Activated T-helper 9 cell treated with anti-CD3 and anti-CD28 coated beads, Interleukin-2, amount 50 U/mL, for 16 hours (primary cell): ENCODE results near the gene FAM168A.
"Not testable (repeated sequence)": the region's sequence is repeated elsewhere in the genome, so short reads cannot be mapped to it uniquely, and the experiment has no call there.

Experiments used
- DNase-seq: peaks from one replicate; pipeline ENCODE4 v3.0.0-alpha.2; 2020; ENCODE audit warnings: low read depth

FAM168A gene

GRCh38 chr11:73468590-73469161 lies 129.2 kb downstream of the FAM168A start:
- DNase-seq = no peak

- DNase-seq = no peak
These were observed 130.4 kb downstream of the FAM168A start for GRCh38 chr11:73467505-73467904.

DNA sequence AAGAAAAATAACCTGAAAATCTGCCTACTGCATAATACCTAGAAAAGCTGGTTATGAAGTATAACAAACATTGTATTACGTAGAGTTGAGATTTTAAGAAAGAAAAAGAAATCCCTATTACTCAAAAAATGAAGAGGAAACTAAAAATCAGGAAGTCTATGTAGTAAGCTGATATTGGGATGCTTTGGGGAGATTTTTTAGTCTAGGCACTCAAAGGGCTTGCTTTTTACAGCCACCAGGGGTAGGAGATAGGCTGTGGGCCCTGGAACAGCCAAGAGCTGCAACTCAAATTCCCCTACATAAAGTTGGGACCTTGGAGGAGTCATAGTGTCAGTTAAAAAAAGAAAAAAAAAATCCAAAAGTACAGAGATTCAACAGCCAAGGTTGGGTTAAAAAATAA lies 131.3 kb downstream of the FAM168A start:
- DNase-seq = no peak

GRCh38 chr11:73465871-73466270 lies 132.0 kb downstream of the FAM168A start:
- no peak for DNase-seq

DNA sequence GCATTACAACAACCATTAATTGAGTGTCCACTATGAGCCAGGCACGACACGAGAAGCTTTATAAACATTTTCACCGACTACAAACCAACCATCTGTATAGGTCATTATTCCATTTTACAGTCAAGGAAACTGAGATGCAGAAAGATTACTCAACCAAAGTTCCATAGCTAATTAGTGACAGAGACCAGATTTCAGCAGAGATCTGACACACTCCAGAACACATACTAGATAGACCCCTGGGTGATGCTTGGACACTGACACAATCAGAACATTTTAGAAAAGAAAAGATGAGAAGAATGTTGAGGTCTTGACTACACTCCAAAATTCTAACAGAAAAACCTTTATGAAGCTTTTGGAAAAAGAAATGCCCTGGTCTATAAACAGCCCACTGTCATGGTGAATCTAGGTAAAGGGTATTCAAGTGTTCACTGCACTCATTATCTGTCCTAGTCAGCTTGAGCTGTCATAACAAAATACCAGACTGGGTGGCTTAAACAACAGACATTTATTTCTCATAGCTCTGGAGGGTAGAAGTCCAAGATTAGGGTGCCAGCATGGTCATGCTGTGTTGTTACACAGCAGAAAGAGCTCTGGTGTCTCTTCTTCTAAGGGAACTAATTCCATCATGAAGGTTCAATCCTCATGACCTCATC lies 132.8 kb downstream of the FAM168A start:
- no peak for DNase-seq

DNA sequence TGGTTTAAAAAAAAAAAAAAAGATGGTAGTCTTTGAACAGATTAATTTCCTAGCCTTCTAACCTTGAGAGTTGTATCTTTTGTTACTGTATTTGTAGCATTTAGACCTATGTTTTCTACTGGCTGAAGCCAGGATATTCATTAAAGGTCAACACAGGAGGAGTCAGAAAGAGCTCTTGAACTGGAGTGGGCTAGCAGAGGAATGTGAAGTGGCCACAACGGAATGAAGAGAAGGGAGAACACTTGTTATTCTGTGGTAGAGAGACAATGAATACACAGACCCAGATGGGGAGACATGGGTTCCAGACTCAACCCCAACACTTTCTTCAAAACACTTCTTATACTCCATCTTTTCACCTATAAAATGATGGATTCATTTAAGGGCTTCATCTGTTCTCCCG lies 133.6 kb downstream of the FAM168A start:
- DNase-seq = no peak

DNA sequence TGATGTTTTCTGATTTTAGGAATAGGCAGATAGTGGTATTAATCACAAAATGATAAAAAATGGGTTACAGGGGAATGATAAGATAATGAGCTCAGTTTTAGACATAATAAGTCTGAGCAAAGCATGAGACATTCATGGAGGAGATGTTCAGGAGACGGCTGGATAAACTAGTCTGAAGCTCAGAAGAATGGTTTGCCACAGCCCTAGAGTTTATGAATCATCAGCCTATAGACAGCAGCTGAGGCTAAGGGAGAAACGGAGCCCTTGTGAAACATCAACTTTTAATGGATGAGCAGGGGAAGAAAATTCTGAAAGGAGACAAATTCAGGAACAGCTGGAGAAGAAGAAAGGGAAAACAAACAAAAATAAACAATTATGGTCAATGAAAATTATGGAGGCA lies 134.6 kb downstream of the FAM168A start:
- no peak for DNase-seq

GRCh38 chr11:73461964-73462363 lies 135.9 kb downstream of the FAM168A start:
- no peak for DNase-seq

DNA sequence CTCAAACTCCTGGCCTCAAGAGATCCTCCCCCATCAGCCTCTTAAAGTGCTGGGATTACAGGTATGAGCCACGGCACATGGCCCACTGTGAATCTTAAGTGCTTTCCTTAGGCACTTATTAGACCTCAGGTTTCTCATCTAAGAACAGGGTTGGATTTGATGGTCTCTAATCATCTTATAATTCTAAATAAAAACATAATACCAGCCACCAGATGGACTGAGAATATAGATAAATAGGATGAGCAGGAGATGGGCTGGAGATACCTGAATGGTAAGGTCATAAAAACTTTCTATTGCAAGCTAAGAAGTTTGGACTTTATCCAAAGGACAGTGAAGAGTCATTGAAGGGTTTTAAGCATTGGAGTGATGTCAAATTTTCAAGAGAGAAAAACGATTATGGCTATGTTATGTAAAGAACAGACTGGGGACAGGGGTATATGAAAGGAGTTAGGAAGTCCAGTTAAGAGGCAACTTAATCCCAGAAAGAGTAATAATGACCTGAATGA lies 136.5 kb downstream of the FAM168A start:
- DNase-seq = no peak

DNA sequence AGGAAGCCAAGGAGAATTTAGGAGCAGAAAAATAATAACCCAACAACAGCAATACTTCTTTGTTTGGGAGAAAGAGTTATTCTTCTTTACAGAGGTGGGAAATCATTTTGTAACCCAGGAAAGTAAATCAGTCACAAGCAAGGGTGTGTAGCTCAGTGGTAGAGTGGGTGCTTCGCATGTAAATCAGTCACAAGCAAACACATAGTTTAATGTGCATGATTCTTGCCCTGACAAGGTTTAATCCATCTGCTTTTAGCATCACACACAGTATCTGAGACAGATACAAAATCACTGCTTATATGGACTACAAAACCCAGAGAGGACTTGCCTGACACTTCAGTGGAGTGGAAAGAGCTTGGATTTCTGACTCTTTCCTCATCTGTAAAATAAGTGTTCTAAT lies 139.7 kb downstream of the FAM168A start:
- DNase-seq = no peak

DNA sequence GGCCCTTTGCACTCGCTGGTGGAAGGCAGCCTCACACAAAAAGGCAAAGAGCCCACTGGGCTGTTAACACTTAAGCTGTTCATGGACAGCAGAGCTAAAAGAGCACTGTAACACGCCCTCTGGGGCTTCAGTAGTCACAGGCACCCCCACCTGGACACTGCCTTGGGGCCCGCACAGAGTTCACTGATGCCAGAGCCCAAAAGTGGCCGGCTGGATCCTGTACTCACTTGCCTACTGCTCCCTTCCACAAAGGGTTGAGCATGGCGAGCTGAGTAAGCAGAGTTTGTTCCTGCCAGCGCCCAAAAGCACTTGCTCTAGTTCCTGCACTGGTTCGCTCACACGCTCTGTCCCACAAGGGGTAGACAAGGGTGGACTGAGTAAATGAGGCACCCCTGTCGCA lies 142.9 kb downstream of the FAM168A start:
- no peak for DNase-seq

GRCh38 chr11:73453562-73453961 lies 144.3 kb downstream of the FAM168A start:
- DNase-seq = no peak

DNA sequence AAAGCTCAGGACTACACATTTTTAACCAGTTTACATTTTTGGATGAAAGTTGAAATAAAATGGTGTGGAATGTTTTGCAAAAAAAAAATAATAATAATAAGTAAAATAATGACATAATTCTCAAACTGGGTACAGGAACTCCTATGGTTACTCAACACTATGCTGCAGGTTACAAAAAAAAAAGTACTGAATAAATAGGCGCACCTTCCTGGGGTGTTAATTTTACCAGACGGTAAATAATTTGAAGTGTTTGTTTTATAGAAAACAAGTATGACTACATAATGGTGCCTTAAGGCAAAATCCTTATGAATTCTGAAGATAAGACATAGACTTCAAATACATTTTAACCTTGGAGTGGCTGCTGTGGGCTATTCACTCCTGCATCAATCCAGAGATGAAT lies 145.2 kb downstream of the FAM168A start:
- no peak for DNase-seq

DNA sequence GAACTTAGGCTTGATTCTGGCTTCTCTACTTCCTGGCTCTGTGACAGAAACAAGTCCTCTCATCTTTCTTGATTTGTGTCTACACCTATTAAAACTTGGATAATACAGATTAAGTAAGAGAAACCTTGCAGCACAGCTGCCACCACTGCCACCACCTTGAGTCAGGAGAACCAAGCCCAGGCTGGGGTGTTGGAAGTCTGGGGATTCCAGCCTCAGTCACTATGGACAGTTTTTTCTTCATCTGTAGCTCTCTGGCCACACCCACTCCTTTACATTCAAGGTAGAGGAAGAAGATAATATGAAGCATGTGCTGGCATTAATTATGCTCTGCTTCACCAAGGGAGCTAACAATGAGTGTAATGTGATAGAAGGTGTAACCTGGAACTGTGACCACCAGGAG lies 146.0 kb downstream of the FAM168A start:
- DNase-seq = no peak

GRCh38 chr11:73446766-73447165 lies 151.1 kb downstream of the FAM168A start:
- DNase-seq = no peak

- no peak for DNase-seq
These were observed 151.9 kb downstream of the FAM168A start for GRCh38 chr11:73445980-73446379.

DNA sequence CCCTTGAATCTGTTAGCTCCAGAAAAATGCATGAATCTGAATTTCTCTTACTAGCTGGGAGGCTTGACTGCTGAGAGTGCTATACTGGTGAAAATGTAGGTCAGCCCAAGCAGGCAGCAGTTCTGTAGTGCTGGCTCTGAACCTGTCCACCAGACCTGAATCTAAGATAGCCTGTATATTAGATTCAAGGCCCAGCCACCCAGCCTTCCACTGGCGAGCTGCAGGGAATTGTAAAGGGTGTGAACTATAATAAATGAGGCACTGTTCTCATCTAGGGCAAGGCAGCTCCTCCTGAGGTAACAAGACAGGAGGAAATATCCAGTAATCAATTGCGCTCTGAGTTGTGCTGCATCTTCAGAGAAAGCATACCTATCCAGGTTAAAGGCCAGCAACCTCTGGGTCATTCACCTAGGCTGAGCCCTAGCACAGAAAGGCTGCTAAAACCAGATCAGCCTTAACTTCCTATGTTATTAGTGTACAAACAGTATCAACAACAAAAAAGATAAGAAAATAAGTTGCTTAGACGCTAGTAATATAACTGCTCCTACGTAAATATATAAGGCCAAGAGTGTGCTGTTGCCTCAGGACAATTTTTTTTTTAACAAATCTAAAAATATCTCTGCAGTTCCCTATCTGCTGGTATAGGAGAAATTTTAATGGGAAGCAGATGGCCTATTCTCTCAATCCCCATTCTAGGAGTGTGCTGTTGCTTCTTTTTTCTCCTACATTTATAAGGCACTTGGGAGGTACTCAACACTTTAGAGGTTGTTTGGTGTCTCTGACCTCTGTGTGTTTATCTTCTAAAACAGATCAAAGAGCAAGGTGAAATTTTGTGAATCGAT lies 158.7 kb downstream of the FAM168A start:
- DNase-seq = no peak

DNA sequence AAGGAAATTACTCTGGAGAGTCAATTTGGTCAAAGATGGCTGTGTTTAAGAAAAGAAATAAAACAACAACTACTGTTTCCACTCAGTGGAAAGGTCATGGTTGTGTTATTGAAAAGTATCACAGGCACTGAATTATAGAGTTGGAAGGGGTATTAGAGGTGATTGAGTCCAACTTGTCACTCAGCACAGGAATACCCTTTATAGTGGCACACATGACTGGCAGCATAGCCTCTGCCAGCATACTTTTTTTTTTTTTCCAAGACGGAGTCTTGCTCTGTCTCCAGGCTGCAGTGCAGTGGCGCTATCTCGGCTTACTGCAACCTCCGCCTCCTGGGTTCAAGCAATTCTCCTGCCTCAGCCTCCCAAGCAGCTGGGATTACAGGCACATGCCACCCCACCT lies 161.1 kb downstream of the FAM168A start:
- not testable (repeated sequence) for DNase-seq

DNA sequence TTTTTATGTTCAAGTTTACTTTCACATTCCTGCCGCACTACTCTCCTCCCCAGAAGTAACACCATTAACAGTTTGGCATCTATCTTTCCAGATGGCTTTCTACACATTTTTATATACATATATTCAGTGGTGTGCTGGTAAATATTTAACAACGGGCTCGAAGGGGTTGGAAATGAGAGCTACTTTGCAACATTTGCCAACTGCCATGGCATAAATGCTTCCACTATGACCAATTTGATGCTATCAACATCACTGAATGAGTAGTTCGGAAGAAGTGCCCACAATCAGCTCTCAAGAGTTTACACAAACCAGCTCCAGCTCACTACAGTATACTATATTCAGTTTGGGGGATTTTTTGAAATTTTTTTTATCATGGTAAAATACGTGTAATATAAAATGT lies 166.5 kb downstream of the FAM168A start:
- no peak for DNase-seq

- no peak for DNase-seq
These were observed 167.6 kb downstream of the FAM168A start for GRCh38 chr11:73430326-73430725.

- DNase-seq = no peak
These were observed 168.7 kb downstream of the FAM168A start for GRCh38 chr11:73429121-73429750.

GRCh38 chr11:73428699-73429098 lies 169.2 kb downstream of the FAM168A start:
- DNase-seq = no peak

DNA sequence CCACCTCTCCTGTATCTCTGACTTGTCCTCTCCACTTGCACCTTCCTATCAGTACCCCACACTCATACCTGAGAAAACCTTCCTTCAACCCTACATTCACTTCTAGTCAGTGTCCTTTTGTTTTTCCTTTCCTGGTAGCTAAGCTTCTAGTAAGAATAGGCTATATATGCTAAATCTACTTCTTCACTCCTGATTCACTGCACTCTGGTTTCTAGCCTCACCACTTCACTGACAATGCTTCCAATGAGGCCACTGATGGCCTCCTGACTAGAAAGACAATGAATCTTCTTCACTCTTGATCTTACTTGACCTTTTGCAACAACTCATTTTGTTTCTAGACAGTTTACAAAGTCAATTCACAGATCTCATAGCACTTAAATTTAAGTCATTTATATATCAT lies 169.7 kb downstream of the FAM168A start:
- DNase-seq = no peak
